ENCODE data around the gene C16orf74. TPM values are rescaled to one million over a fixed set of nuclear protein-coding genes. Genes with fewer than 3 reads are reported as not detected.
A peak's percentile ranks its signal among the peaks of the same experiment; 100 is the strongest.

The C16orf74 gene
- total and polyA plus RNA-seq, 2 of the 8 experiments (the other 6 are each of a cell fraction or from before 2014, with no cell fraction given), result 7.3 to 9.3 TPM

GRCh38 chr16:85728879-85729278 is 22.0 kb downstream of the C16orf74 start:
- Histone ChIP-seq H3K23me2 (ENCODE audit: low read depth, low read length) (peaks cover 3% of the 10 kb centered on the region; the same call in 1 of the 2 replicates), H3K79me1 (ENCODE audit: low read depth, low read length) (no peaks in the 10 kb centered on the region), H2BK15ac (ENCODE audit: low read length) (0 out of 2 replicates have a peak overlapping the region, but pooled peaks have one; percentile 1), H3K18ac (ENCODE audit: extremely low read depth, low read length) (no peak overlapping the region), H3K27ac (ENCODE audit: low read depth, low read length) (no peak overlapping the region), H3K56ac (replicated peaks; ENCODE audit: insufficient read length, low read depth, low read length) (no peak overlapping the region), H3K23ac (ENCODE audit: insufficient read length) (no peak overlapping the region), H4K20me1 (replicated peaks in 1 of 2; ENCODE audit: control insufficient read depth in 1 of 2, insufficient read depth in 2 of 2, low read length in 2 of 2) (peaks cover 2 to 10% of the 10 kb centered on the region in 2 experiments), H3K36me3 (ENCODE audit: control insufficient read depth in 2 of 4, insufficient read depth in 4 of 4, low read length in 3 of 4) (no peaks in the 10 kb centered on the region), H4K91ac (replicated peaks; ENCODE audit: insufficient read length, low read length) (peak overlapping the region; percentile 78), H4K8ac (ENCODE audit: extremely low read depth, insufficient read depth, low read length) (no peak overlapping the region), H3K4ac (replicated peaks; ENCODE audit: insufficient read length, low read depth, low read length) (peak overlapping the region; percentile 73), H2BK120ac (replicated peaks; ENCODE audit: low read depth, low read length) (peak overlapping the region; percentile 16), H3K9ac (replicated peaks in 1 of 4; ENCODE audit: extremely low read depth in 1 of 4, low read depth in 3 of 4, low read length in 3 of 4) (no peak overlapping the region), H3K4me1 (replicated peaks in 1 of 4; ENCODE audit: control insufficient read depth in 3 of 4, insufficient read depth in 4 of 4, low read length in 3 of 4) (peaks cover 0 to 5% (median 4%) of the 10 kb centered on the region in 4 experiments; a peak in 3 of 7 replicates), H3K14ac (ENCODE audit: insufficient read length) (no peak overlapping the region), H3K79me2 (ENCODE audit: control insufficient read depth in 1 of 2, insufficient read depth in 2 of 2, low read length in 2 of 2) (no peaks in the 10 kb centered on the region), H3K4me3 (ENCODE audit: extremely low read depth in 1 of 4, insufficient read depth in 2 of 4, low read depth in 3 of 4, low read length in 4 of 4) (no peak overlapping the region), H2BK5ac (ENCODE audit: low read depth, low read length) (no peak overlapping the region), H3K4me2 (ENCODE audit: insufficient read depth in 1 of 2, low read depth in 2 of 2, low read length in 2 of 2) (no peak overlapping the region), H4K5ac (ENCODE audit: insufficient read length, low read depth, low read length) (no peak overlapping the region), H2BK20ac (ENCODE audit: low read length) (no peak overlapping the region; the same call in 1 of the 2 replicates), H3K27me3 (replicated peaks in 1 of 4; ENCODE audit: control insufficient read depth in 3 of 4, extremely low read depth in 1 of 4, insufficient read depth in 3 of 4, low read length in 3 of 4) (no peaks in the 10 kb centered on the region; a peak in 1 of 7 replicates), H2BK12ac (ENCODE audit: low read depth, low read length) (peak overlapping the region; percentile 33; the same call in 1 of the 2 replicates), H3K9me3 (ENCODE audit: insufficient read depth in 2 of 2, low read depth in 1 of 2, low read length in 1 of 2) (no peaks in the 10 kb centered on the region), H2AK5ac (ENCODE audit: low read depth, low read length) (peak overlapping the region; percentile 57; the same call in 1 of the 2 replicates), H2AFZ (ENCODE audit: low read length) (no peak overlapping the region)
- ChIA-PET POLR2A (ENCODE audit: partially characterized antibody) (interaction anchor here (1.4 to 1.8 kb wide), 2 partner anchors 13 to 14 kb away, joined by 3 to 8 read pairs; no protein-coding TSS in a partner anchor), CTCF (ENCODE audit: partially characterized antibody) (interaction anchor here (0.6 to 2.6 kb wide), 12 partner anchors 9 to 53 kb away, joined by 3 to 18 read pairs (median 5); no protein-coding TSS in a partner anchor)
- FAIRE-seq, result no peak
- 68% methylated on average over 7 of the region's 7 CpGs; no CpG with 5 or more reads in 1 of the 2 experiments for WGBS, 2 experiments (ENCODE audit: extremely low coverage in 1 of 2, insufficient coverage in 1 of 2, insufficient read length in 1 of 2, insufficient replicate concordance in 2 of 2, low coverage in 1 of 2, low lambda C conversion rate in 2 of 2, missing lambda C conversion rate in 1 of 2)
- DNase-seq (ENCODE audit: low read depth in 1 of 2, low spot score in 2 of 2), result peak in 1 of 2 experiments; percentile 79
- TF ChIP-seq RNF2 (IDR thresholded peaks at IDR 0.05; ENCODE audit: borderline replicate concordance, low read depth, low read length, missing control alignments, poor library complexity, severe bottlenecking) (no peak), SAP30 (IDR thresholded peaks at IDR 0.05; ENCODE audit: insufficient read depth, insufficient replicate concordance, low read length) (no peak), MAX (IDR thresholded peaks at IDR 0.05) (peak; percentile 71), RAD21 (IDR thresholded peaks at IDR 0.05 in 1 of 2, conservative IDR thresholded peaks at IDR 0.05 in 1 of 2; ENCODE audit: low read depth in 2 of 2, low read length in 2 of 2) (peak; percentile 32 to 62), RFX5 (IDR thresholded peaks at IDR 0.05; ENCODE audit: borderline replicate concordance, low read depth, low read length) (no peak), RXRA (IDR thresholded peaks at IDR 0.05; ENCODE audit: insufficient read depth, low read depth, low read length) (no peak), ASH2L (IDR thresholded peaks at IDR 0.05; ENCODE audit: low read length) (no peak), CTCF (IDR thresholded peaks at IDR 0.05; ENCODE audit: control extremely low read depth in 1 of 3, insufficient read depth in 1 of 3, low read depth in 1 of 3, low read length in 3 of 3) (peak; percentile 62 to 91 (median 89)), CREB1 (IDR thresholded peaks at IDR 0.05) (no peak)
